Neural cell (in vitro differentiated cells): ENCODE measurements around the gene CLDN24. TPM values are rescaled to one million over a fixed set of nuclear protein-coding genes. Genes with fewer than 3 reads are reported as not detected.

ENCODE experiments used
- H2AFZ ChIP-seq: fragments of 200-600, 300-800 bp; sonication (generic), shearing (Covaris generic); 2 replicates; pipeline ENCODE4 v1.6.0; 2014; ENCODE audit warnings: low read depth, mild to moderate bottlenecking, antibody characterized with exemption, low read length, moderate library complexity
- H3F3A ChIP-seq: fragments of 200-600 bp; shearing (Covaris generic); 2 replicates; pipeline ENCODE4 v1.6.1; 2016; ENCODE audit warnings: mild to moderate bottlenecking, moderate library complexity, mixed read lengths, antibody characterized with exemption, low read length; ENCODE audit not compliant: insufficient read depth, poor library complexity, severe bottlenecking
- H3K27ac ChIP-seq: fragments of 200-600, 300-800 bp; sonication (generic), shearing (Covaris generic); 2 replicates; pipeline ENCODE4 v1.5.1; 2014; ENCODE audit warnings: mild to moderate bottlenecking, low read length, moderate library complexity
- H3K27me3 ChIP-seq: fragments of 300-800, 200-600 bp; sonication (generic), shearing (Covaris generic); 2 replicates; pipeline ENCODE4 v1.6.0; 2014; ENCODE audit warnings: mild to moderate bottlenecking, low read depth, low read length, moderate library complexity; ENCODE audit not compliant: insufficient read depth
- H3K36me3 ChIP-seq: fragments of 300-800, 200-600 bp; sonication (generic), shearing (Covaris generic); 2 replicates; pipeline ENCODE4 v1.5.1; 2014; ENCODE audit warnings: mild to moderate bottlenecking, antibody characterized with exemption, low read length, moderate library complexity; ENCODE audit not compliant: insufficient read depth
- H3K4me2 ChIP-seq: fragments of 300-800, 200-600 bp; sonication (generic), shearing (Covaris generic); 2 replicates; pipeline ENCODE4 v1.6.0; 2014; ENCODE audit warnings: mild to moderate bottlenecking, low read length
- H3K4me3 ChIP-seq: fragments of 300-800, 200-600 bp; sonication (generic), shearing (Covaris generic); 2 replicates; pipeline ENCODE4 v1.5.1; 2014; ENCODE audit warnings: mild to moderate bottlenecking, low read length, moderate library complexity
- H3K79me2 ChIP-seq: fragments of 200-600 bp; shearing (Covaris generic); replicated peaks from 2 replicates; pipeline ENCODE4 v1.6.0; 2014; ENCODE audit warnings: mild to moderate bottlenecking, low read length, moderate library complexity; ENCODE audit not compliant: insufficient read depth
- H3K9ac ChIP-seq: fragments of 300-800, 200-600 bp; sonication (generic), shearing (Covaris generic); 2 replicates; pipeline ENCODE4 v1.6.1; 2016; ENCODE audit warnings: mild to moderate bottlenecking, low read length, mixed read lengths
- H3K9me2 ChIP-seq: fragments of 200-600 bp; shearing (Covaris generic); 2 replicates; pipeline ENCODE4 v1.6.1; 2016; ENCODE audit warnings: mild to moderate bottlenecking, low read length, mixed read lengths; ENCODE audit not compliant: insufficient read depth
- H3K9me3 ChIP-seq: fragments of 200-600, 300-800 bp; sonication (generic), shearing (Covaris generic); 2 replicates; pipeline ENCODE4 v1.6.1; 2016; ENCODE audit warnings: mild to moderate bottlenecking, mixed run types, low read length, moderate library complexity, mixed read lengths
- H4K20me1 ChIP-seq: fragments of 200-600 bp; shearing (Covaris generic); 2 replicates; pipeline ENCODE4 v1.6.1; 2016; ENCODE audit warnings: mild to moderate bottlenecking, mixed run types; ENCODE audit not compliant: insufficient read depth
- EP300 ChIP-seq: fragments of 450-650 bp; conservative IDR thresholded peaks from 2 replicates; pipeline ENCODE4 v1.6.1; 2014; ENCODE audit warnings: antibody characterized with exemption, mild to moderate bottlenecking, moderate library complexity; ENCODE audit not compliant: poor library complexity, severe bottlenecking
- EZH2 ChIP-seq: fragments of 200-600, 300-800 bp; shearing (Covaris generic), sonication (generic); IDR thresholded peaks from 2 replicates; pipeline ENCODE4 v1.6.1; 2014; ENCODE audit warnings: antibody characterized with exemption, low read length, borderline replicate concordance, mild to moderate bottlenecking; ENCODE audit not compliant: insufficient read depth, poor library complexity, severe bottlenecking
- MXI1 ChIP-seq: fragments of 450-650 bp; conservative IDR thresholded peaks from 2 replicates; pipeline ENCODE4 v1.6.1; 2014; ENCODE audit warnings: antibody characterized with exemption, mild to moderate bottlenecking; ENCODE audit not compliant: poor library complexity, severe bottlenecking
- POLR2AphosphoS5 ChIP-seq: IDR thresholded peaks from 2 replicates; pipeline ENCODE4 v1.6.1; 2012
- RAD21 ChIP-seq: fragments of 450-650 bp; conservative IDR thresholded peaks from 2 replicates; pipeline ENCODE4 v1.6.1; 2014; ENCODE audit warnings: antibody characterized with exemption, mild to moderate bottlenecking, moderate library complexity
- SMC3 ChIP-seq: fragments of 450-650 bp; conservative IDR thresholded peaks from 2 replicates; pipeline ENCODE4 v1.6.1; 2014; ENCODE audit warnings: antibody characterized with exemption, mild to moderate bottlenecking, moderate library complexity; ENCODE audit not compliant: poor library complexity
- TAF1 ChIP-seq: IDR thresholded peaks from 2 replicates; pipeline ENCODE4 v1.6.1; 2012; ENCODE audit warnings: low read depth
- polyA plus RNA-seq: library from polyadenylated mRNA; depleted of rRNA; stranded (reverse); fragments of >200 nt; gene quantifications from 2 replicates; pipeline ENCODE4 v1.2.3, GENCODE V29; 2014
- TF ChIP-seq, protein P1 (sequence below): IDR thresholded peaks from 2 replicates; pipeline ENCODE4 v1.6.1; 2012; ENCODE audit warnings: borderline replicate concordance
- TF ChIP-seq, protein P2 (sequence below): fragments of 450-650 bp; IDR thresholded peaks from 2 replicates; pipeline ENCODE4 v1.5.1; 2014; ENCODE audit warnings: antibody characterized with exemption, mild to moderate bottlenecking, moderate library complexity; ENCODE audit not compliant: poor library complexity, severe bottlenecking

The CLDN24 gene
- polyA plus RNA-seq, 1 donor from 2014 or later, result not detected

- no peaks in the 10 kb centered on the region for H3K36me3 ChIP-seq
- H3K79me2 ChIP-seq, result no peaks in the 10 kb centered on the region
Observed at GRCh38 chr4:183287309-183287659, 34.9 kb downstream of the CLDN24 start.

DNA sequence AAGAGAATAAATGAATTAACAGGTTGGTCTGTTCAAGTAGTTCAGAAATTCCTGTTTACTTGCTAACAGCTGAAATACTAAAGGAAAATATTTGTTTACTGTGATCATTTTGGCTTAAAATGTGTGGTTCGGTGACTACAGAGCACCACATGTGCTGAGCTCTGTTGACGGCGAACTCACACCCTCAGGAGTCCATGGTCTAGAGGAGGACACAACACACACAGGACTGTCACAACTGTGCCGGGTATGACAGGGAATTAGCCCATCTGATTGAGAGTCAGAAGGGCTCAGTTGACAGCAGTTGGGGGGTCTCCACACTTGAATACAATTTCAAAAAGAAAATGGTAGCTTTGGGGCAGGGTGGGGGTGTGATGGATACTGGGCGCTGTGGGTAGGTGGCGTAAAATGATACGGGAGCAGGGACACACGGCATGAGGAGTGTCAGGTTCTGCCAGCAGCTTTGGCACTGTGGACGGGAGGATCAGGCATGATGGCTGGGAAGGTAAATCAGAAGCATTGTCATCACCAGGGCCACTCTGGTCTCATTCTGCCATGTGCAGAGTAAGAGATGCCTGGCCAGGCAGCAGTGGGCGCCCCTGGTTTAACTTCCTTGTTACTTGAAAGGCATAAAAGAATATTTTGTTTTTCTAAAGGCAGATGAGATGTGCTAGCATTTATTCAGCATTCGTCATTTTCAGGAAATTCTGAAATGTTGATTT is 35.5 kb downstream of the CLDN24 start:
- no peaks in the 10 kb centered on the region for H3K9me3 ChIP-seq
- H3K4me2 ChIP-seq, result no peak overlapping the region
- no peaks in the 10 kb centered on the region for H3F3A ChIP-seq
- no peak overlapping the region for H3K27ac ChIP-seq
- H3K27me3 ChIP-seq, result no peaks in the 10 kb centered on the region
- no peaks in the 10 kb centered on the region for H4K20me1 ChIP-seq
- H3K36me3 ChIP-seq, result no peaks in the 10 kb centered on the region
- H3K79me2 ChIP-seq, result no peaks in the 10 kb centered on the region
- H3K9ac ChIP-seq, result no peak overlapping the region
- TF ChIP-seq POLR2AphosphoS5, result no peak
- no peak for TF ChIP-seq MXI1
- no peaks in the 10 kb centered on the region for H3K9me2 ChIP-seq
- no peak overlapping the region for H2AFZ ChIP-seq
- H3K4me3 ChIP-seq, result no peak overlapping the region

More at GRCh38 chr4:183287309-183287659, 34.9 kb downstream of the CLDN24 start:
- H3K27ac ChIP-seq, result no peak overlapping the region
- no peak overlapping the region for H3K4me3 ChIP-seq
- H3K9ac ChIP-seq, result no peak overlapping the region
- no peaks in the 10 kb centered on the region for H3F3A ChIP-seq
- no peak overlapping the region for H3K4me2 ChIP-seq
- no peaks in the 10 kb centered on the region for H3K9me2 ChIP-seq
- no peak for TF ChIP-seq MXI1
- no peak for TF ChIP-seq POLR2AphosphoS5
- TF ChIP-seq, protein P1, sequence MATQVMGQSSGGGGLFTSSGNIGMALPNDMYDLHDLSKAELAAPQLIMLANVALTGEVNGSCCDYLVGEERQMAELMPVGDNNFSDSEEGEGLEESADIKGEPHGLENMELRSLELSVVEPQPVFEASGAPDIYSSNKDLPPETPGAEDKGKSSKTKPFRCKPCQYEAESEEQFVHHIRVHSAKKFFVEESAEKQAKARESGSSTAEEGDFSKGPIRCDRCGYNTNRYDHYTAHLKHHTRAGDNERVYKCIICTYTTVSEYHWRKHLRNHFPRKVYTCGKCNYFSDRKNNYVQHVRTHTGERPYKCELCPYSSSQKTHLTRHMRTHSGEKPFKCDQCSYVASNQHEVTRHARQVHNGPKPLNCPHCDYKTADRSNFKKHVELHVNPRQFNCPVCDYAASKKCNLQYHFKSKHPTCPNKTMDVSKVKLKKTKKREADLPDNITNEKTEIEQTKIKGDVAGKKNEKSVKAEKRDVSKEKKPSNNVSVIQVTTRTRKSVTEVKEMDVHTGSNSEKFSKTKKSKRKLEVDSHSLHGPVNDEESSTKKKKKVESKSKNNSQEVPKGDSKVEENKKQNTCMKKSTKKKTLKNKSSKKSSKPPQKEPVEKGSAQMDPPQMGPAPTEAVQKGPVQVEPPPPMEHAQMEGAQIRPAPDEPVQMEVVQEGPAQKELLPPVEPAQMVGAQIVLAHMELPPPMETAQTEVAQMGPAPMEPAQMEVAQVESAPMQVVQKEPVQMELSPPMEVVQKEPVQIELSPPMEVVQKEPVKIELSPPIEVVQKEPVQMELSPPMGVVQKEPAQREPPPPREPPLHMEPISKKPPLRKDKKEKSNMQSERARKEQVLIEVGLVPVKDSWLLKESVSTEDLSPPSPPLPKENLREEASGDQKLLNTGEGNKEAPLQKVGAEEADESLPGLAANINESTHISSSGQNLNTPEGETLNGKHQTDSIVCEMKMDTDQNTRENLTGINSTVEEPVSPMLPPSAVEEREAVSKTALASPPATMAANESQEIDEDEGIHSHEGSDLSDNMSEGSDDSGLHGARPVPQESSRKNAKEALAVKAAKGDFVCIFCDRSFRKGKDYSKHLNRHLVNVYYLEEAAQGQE, result no peak
- TF ChIP-seq, protein P2, sequence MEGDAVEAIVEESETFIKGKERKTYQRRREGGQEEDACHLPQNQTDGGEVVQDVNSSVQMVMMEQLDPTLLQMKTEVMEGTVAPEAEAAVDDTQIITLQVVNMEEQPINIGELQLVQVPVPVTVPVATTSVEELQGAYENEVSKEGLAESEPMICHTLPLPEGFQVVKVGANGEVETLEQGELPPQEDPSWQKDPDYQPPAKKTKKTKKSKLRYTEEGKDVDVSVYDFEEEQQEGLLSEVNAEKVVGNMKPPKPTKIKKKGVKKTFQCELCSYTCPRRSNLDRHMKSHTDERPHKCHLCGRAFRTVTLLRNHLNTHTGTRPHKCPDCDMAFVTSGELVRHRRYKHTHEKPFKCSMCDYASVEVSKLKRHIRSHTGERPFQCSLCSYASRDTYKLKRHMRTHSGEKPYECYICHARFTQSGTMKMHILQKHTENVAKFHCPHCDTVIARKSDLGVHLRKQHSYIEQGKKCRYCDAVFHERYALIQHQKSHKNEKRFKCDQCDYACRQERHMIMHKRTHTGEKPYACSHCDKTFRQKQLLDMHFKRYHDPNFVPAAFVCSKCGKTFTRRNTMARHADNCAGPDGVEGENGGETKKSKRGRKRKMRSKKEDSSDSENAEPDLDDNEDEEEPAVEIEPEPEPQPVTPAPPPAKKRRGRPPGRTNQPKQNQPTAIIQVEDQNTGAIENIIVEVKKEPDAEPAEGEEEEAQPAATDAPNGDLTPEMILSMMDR, result no peak
- TF ChIP-seq SMC3, result no peak
- TF ChIP-seq EP300, result no peak
- no peak for TF ChIP-seq EZH2
- no peak for TF ChIP-seq RAD21
- TF ChIP-seq TAF1, result no peak
- H2AFZ ChIP-seq, result no peak overlapping the region
- H3K9me3 ChIP-seq, result no peaks in the 10 kb centered on the region
- no peaks in the 10 kb centered on the region for H3K27me3 ChIP-seq
- H4K20me1 ChIP-seq, result no peaks in the 10 kb centered on the region
